Activated T-helper 1 cell treated with anti-CD3 and anti-CD28 coated beads, Interleukin-2, amount 50 U/mL, for 16 hours (primary cell): ENCODE measurements around the gene FNIP2.
"Not testable (repeated sequence)": the region's sequence is repeated elsewhere in the genome, so short reads cannot be mapped to it uniquely, and the experiment has no call there.

ENCODE experiments used
- DNase-seq, 2 donors: peaks; one replicate each; pipeline ENCODE4 v3.0.0-alpha.2; 2020; ENCODE audit warnings: low read depth in 1 of 2, low spot score in 1 of 2

FNIP2 gene

DNA sequence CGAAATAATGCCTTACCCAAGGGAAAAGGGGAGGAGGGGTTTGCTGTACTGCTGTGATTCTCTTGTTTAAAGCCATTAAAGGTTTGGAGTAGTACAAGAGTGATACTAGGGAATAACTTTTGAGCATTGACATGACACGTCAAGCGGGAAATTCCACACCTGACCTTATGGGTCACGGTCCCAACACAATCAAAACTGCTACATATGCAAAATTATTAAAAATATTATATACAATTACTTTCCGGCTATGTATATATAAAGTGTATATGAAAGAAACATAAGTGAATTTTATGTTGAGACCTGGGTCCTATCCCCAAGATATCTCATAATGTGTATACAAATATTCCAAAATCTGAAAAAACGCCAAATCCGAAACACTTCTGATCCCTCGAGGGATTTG lies 21.0 kb downstream of the FNIP2 start:
- DNase-seq: no peak

DNA sequence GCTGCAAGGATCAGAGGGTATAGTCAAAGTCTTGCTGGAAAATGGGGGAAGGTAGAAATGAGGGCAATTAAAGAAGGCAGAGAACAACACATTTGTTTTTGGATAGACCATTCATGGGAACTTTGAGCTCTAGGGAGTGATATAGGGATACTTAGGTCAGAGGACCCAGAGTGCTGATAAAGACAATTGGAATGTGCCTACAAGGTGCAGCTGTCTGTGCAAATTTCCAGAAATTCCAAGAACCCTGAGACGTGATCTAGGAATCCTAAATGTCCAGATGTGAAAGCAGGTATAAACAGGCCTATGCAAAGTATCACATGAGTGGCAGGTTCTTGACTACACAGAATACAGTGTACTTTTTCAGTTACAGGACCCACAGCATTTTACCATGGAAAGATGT lies 24.2 kb downstream of the FNIP2 start:
- no peak for DNase-seq

DNA sequence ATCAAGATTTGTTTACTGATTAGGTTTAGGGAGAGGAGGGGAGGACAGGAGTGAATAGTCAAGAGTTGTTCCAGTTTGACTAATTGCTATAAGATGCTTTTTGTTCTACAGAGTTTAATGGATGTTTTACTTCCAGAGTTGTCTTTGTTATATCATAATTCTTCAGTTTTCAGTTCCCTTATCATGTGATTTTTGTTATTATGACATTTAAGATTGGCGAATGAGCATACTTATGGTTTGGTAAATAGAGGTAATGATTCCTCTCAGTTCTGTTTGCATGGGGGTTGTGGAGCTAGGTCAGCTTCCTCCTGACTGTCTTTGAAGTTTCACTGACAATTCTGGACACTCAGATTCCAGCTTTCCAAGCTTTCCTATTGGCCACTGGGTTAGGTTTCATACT lies 24.6 kb downstream of the FNIP2 start:
- DNase-seq: not testable (repeated sequence)

DNA sequence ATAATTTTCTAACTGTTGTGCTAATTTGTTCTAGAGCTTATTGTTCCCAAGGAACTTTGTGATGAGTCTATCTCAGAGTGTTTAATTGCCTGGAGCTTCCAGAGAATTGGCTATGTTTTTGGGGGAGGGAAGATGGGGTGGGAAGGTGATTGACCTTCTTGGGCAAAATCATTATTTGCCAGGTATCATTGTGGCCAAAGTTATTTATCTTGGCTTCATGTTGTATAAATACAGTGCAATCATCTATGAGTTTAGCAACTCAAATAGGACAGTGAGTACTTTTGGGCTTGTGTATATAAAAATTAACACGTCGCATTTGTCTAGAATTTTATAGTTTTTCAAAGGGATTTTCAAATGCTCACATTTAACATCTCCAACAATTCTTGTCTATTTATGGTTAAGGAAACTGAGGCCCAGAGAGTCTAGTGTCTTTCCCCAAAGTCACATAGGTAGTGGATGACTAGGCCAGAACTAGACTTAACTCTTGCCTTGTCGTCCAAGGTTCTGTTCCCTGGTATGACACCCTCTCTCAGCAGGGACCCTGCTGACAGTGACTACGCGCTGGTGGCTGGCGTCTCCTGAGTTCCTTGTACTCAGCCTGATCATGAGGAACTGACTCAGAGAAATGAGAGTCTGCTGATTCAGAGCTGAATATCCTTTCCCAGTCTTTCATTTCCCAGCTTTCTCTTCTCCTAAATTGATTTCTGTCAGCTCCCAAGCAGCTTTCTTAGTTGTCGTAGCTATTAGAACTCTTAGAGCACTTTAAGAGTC lies 27.7 kb downstream of the FNIP2 start:
- DNase-seq: no peak

DNA sequence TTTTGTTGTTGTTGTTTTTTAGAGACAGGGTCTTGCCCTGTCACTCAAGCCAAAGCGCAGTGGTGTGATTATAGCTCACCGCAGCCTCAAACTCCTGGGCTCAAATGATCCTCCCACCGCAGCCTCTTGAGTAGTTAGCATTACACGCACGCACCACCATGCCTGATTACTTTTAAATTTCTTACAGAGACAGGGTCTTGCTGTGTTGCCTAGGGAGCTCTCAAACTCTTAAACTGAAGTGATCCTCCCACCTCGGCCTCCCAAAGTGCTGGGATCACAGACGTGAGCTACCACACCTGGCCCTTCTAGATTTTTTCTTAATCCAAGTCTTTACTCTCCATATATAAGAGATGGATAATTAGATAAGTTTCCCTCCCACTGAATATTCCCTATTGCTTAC lies 29.2 kb downstream of the FNIP2 start:
- DNase-seq: no peak

DNA sequence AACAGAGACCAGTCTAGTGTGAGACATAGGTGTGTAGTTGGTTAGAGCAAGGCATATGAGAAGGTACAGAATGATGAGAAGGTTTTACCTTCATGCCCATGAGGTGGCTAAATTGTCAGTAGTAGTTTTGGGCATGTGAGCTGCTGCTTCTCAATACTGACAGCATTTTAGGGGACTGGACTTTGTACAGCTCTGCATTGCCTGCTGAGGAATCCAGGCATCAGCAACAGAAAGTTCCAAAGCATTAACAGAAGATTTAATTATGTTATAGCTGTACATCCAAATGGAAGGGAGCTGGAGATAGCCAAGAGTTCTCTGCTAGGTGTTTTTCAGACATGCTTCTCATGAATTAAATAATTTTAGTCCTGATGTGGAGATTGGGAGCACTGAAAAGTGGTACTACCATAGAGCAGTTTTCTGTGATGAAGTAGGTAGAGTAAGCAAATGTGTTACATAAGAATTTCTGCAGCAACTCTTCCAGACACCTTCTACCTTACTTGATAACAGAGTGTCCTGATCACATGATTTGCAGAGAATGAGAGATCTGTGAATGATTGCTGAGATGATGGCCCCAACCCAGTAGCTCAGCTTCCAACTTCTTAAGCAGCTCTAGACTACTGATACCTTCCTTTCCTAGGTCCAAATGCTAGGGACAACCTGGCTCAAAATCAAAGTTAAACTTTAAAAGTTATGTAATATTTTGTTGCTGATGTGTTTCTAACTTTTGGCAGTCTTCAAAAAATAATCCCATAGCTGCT lies 30.4 kb downstream of the FNIP2 start:
- no peak for DNase-seq

DNA sequence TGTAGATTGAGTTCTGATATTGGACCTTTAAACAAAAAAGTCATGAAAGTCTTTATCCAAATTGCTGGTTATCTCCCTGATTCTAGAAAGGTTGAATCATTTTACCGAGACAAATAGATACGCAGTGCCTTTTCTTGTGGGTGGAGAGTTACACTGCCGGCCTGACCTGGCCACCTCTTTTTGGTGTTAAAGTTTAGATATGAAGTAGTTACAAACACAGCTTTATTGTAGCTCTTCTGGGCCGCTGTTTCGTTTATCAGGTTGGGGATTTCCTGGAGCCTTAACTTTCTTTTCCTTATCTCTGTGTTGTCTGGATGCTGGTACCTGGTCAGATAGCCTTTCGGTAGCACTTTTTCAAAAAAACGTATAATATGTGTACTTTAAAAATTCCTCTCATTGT lies 31.0 kb downstream of the FNIP2 start:
- DNase-seq: no peak

DNA sequence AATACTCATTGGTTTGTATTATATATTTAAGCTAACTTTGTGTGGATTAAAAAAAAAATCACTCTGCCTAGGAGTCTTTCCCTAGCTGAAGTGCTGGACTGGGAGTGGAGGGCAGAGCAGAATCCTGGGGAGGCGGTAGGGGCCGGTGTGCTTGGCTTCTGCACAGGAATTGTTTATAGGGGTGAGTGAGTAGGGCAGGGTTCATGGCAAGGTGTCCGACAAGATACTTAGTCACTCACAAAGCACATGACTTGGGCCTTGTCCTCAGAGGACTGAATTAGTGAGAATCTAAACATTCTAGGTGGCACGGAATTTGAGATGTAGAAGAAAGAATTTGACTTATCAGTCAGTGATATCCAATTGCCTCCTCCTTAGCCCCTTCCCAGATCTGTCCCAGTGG lies 32.2 kb downstream of the FNIP2 start:
- DNase-seq: no peak

DNA sequence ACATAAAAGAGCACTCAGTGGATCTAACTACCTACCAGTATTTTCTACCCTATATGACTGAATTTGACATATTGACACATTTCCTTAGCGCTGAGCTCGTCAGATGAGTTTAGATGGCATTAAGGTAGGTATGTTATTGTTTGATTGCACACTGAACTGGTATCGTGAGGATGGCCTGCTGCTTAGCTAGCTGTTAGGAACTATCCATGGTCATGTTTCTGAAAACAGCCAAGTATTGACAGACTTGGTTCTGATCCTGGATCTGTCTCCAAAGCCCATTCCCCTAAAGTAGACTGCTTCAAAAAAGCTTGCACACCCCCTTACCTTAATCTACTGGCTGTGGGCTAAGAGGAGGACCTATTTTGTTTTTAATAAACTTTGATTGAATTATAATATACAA lies 32.9 kb downstream of the FNIP2 start:
- DNase-seq: no peak

DNA sequence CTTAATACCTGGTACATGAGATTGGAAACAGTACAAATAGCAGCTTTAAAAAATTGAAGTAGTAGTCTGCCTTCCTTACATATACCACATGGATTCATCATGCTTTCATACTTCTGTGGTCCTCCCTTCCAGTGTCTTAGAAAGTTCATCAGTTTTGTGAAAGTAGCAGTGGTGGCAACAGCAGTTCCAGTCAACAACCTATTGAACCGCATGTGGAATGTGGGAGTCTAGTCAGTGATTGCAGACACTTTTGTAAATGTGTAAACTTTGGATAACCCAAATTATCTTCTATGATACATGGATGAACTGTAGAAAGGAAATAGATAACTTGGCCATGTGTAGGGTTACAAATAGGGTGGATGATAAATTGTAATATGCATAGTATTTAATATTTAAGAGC lies 34.1 kb downstream of the FNIP2 start:
- no peak for DNase-seq

DNA sequence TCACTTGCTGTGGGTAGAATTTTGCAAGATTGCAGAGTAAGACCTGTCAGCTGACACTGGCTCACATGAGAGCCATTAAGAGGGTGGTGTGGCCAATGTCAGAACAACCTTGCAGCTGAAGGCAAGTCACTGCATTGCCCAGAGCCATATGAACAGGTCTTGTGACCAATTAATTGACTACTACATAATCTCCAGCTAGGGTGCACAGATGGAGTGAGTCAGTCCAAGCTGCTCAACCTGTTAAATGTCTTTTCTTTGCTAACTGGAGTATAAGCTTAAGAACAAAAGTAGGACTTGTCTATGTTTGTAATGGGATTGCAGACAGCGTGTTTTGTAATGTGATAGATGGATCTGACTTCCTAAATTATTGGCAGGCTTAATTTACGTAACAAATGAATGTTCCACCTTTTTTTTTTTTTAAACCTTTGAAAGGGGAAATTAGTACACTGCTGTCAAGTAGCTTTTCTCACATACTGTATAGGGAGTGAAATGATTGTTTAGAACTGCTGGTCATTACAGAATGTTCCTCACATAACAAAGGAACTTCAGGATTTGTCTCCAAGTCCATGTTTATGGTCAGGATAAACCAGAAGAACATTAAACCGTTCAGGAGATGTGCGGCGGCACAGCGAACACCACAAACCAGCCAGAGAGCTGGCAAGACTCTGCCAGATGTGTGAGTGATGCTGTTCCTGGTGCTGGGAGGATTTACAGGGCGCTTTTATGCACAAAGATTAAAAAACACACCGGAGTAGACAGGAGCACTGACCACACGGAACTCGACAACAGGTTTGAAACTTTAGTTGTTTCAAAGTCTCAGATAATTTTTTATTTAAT lies 37.0 kb downstream of the FNIP2 start:
- no peak for DNase-seq

DNA sequence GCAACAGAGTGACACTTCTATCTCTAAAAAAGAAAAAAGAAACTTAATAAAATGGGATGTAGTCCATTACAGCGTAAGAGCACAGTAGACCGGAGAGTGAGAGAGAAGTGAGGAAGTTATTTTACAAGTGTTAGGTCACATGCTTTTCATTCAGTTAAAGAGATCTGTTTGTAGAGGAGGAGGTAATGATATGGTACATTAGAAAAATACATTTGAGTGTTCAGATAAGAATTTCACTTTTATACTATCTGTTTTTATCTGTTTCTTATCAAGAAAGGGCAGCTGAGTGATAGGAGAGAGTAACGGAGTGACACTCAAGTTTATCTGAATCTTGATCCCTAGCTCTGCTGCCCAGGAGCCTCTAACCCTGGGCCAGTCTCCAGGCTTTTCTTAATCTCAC lies 38.9 kb downstream of the FNIP2 start:
- no peak for DNase-seq

DNA sequence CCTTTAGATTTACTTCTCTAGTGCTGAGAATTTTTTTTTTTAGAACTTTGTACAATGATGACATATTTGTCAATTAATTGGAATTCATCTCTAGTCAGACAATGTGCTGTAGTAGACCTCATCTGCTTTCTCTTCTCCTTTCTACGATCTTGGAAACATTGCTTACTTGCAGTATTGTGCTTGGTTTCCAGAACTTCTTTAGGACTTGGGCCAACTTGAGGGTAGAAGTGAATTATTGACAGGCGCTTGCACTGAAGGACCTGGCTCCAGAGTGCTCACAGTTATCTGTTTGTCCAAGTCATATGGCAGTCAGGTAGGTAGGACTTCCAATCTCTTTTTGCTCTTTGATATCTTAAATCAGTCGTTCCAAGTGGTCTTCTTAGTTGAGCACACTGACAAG lies 39.6 kb downstream of the FNIP2 start:
- DNase-seq: no peak

DNA sequence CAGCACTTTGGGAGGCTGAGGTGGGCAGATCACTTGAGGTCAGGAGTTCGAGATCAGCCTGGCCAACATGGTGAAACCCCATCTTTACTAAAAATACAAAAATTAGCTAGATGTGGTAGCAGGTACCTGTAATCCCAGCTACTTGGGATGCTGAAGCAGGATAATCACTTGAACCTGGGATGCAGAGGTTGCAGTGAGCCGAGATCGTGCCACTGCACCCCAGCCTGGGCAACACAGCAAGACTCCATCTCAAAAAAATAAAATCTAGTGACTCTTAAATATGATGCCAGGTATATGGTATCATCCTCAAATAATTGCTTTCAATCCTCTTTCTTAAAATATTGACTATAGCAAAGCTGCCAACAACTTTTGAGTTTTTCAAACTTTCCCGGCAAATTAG lies 40.4 kb downstream of the FNIP2 start:
- DNase-seq: not testable (repeated sequence)

DNA sequence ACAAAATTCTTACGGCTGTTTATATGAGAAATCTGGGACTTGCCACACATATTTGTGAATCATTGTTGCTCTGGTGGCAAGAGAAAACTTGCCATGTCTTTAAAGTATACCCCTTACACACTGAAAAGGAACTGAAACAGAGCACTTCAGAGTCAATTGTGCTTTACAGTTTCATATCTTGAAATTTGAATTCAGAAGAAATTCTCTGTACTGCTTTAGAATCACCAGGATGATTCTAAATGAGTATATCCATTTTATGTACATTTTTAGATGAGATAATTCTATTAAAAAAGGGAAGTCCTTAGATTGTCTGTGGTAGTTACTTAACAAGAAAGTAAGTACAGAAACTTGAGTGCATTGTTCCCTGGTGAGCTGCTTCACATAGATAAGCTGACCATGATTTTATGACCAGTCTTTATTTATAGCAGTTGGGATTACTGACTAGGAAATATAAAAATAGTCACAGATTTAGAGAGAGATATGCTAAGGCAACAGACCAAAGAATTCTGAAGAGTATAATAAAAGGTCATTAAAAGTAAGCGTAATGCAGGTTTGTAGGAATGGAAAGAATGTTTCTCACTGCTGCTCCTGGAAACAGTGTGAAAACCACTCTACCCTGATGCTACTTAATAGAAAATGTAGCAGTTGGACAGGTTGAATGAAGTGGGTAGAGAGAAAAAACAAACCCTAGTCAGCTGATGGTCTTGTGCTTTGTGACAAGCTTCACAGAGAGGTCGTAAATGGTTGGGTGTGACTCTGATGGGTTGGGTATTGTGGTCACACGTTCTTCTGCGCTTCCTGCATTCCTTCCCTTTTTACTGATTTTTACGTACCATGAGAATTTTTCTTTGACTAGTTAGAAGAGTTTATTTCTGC lies 41.0 kb downstream of the FNIP2 start:
- DNase-seq: no peak

DNA sequence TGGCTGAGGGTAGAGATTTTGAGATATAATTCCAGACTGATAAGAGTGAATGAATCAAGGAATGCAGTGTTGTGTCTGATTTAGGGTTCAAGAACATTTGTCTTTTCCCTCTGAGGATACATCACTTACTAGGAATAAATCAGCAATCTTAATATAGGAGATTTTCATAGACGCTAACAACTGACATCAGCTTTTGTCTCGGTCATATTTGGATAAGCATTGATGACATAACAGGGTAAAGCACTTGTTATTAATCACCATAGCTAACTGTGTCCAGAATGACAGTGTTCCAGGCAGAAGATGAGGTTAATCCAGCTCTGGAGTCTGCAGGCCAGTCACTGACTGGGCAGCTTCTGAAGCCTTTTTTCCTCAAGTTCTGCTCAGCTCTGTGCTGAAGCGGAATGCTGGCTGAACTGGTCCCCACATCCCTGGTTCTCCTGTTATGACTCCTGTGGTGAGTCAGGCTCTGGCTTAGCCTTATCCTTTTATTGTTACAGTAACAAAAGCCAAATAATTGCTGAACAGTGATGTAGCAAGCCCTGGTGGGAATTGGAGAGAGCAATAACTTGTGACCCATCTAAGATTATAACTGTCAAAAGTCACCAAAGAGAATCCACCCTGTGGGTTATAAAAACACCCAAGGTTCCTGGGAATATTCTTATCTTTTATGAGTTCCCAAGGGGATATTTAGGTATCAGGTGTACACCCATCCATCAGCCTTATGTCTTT lies 41.8 kb downstream of the FNIP2 start:
- DNase-seq: no peak

DNA sequence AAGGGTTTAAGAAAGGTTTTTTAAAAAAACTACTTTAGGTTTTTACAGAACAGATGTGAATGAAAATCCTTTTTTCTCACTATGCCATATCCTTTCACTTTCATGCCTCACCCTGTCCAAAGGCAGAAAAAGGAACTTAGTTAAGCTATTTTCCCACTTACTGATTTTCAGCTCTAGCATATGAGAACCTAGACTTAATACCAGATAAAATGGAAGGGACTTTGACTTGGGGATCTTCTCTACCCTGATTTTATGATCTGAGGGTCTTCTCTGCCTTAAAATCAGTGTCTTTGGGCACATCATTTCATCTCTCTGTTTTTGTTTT lies 42.4 kb downstream of the FNIP2 start:
- DNase-seq: no peak

DNA sequence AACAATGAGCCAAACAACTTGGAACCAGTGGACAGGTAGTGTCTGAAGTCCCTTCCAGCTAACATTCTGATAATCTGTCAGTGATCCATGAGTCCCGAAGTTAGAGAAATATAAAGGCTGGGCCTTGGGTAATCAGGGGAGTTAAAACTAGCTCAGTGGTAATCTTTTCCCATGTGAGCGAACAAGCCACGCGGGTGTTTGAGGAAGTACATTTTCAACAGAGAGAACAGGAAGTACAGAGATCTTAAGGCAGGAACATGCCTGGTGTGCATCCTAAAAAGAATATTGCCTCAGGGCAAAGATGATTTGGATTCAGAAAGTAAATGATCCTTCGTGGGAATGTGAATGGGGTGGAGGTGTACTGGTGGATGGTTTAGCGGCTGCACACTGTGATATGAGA lies 42.9 kb downstream of the FNIP2 start:
- DNase-seq: no peak

DNA sequence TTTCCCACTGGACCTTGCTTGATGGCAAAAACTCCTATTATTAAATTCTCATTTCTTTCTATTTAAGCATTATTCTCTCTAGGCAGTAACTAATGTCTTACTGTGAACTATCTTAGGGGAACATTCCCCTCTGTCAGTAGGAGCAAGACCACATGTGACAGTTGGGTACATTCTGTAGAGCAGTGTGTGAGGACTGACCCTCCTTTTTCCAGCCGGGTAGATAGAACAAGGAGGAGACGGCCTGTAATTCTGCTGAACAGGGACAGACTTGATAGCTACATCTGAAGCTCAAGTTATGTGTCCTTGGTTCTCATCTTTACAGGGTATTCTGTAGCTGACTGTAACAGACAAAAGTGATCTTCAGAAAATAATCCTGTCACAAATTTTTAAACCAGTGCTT lies 43.3 kb downstream of the FNIP2 start:
- DNase-seq: no peak

DNA sequence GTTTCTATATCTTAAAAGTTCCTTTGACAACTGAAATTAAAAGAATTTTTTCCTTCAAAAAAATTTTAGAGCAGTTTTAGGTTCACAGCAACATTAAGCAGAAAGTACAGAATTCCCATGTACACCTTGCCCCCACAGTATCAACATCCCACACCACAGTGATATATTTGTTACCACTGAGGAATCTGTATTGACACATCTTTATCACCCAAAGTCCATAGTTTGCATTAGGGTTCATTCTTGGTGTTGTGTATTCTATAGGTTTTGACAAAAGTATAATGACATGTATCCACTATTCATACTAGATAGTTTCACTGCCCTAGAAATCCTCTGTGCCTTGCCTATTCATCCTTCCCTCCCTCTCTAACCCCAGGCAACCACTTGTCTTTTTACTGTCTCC lies 43.7 kb downstream of the FNIP2 start:
- DNase-seq: no peak
